Measurements from ENCODE around the gene MUCL1. TPM values are rescaled to one million over a fixed set of nuclear protein-coding genes. Genes with fewer than 3 reads are reported as not detected.
"Not testable (repeated sequence)": the region's sequence is repeated elsewhere in the genome, so short reads cannot be mapped to it uniquely, and the experiment has no call there.

Gene MUCL1
- total RNA-seq, 1 donor from 2014 or later: not detected

GRCh38 chr12:54888428-54888827 is 34.1 kb downstream of the MUCL1 start:
- DNase-seq (ENCODE audit: missing footprints); intact Hi-C loops (cut with DNase I); ATAC-seq: not testable (repeated sequence)

DNA sequence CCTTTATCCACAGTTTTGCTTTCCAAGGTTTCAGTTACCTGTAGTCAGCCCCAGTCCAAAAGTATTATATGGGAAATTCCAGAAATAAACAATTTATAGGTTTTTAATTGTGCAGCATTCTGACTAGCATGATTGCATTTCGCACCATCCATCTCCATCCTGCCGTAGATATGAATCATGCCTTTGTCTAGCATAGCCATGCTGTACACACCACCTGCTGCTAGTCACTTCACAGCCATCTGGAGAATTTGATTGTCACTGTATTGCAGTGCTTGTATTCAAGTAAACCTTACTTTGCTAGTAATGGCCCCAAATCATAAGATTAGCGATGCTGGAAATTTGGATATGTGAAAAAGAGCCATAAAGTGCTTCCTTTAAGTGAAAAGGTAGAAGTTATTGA is 36.0 kb downstream of the MUCL1 start:
- intact Hi-C loops (cut with DNase I): no loop called here
- DNase-seq (ENCODE audit: missing footprints): no peak
- no peak for ATAC-seq

GRCh38 chr12:54891717-54892478 is 37.6 kb downstream of the MUCL1 start:
- DNase-seq (ENCODE audit: missing footprints) (no peak), ATAC-seq (no peak)
- intact Hi-C loops (cut with DNase I): no loop called here

Other genes with a start within 250 kb of the MUCL1 start
- not detected for gene LACRT, start 219.6 kb upstream of the MUCL1 start, total RNA-seq
- not detected for gene DCD, start 206.2 kb upstream of the MUCL1 start, total RNA-seq
- gene TESPA1, start 130.2 kb downstream of the MUCL1 start, total RNA-seq: 0.70 TPM
- gene NEUROD4, start 165.5 kb downstream of the MUCL1 start, total RNA-seq: not detected